Neuronal stem cell (in vitro differentiated cells): ENCODE measurements around the gene PDE7B.
"Not testable (repeated sequence)": the region's sequence is repeated elsewhere in the genome, so short reads cannot be mapped to it uniquely, and the experiment has no call there.

Source experiments
- DNase-seq: peaks from one replicate; pipeline ENCODE4 v3.0.0-alpha.2; 2013; ENCODE audit warnings: low spot score
- H2AFZ ChIP-seq: one replicate; pipeline ENCODE4 v1.6.1; 2013; ENCODE audit warnings: mild to moderate bottlenecking, low read length, inconsistent platforms
- H2AK5ac ChIP-seq: 2 replicates; pipeline ENCODE4 v1.6.1; 2013; ENCODE audit warnings: low read depth, mild to moderate bottlenecking, inconsistent platforms, low read length, moderate library complexity, mixed read lengths
- H2BK120ac ChIP-seq: 2 replicates; pipeline ENCODE4 v1.6.1; 2013; ENCODE audit warnings: low read depth, mild to moderate bottlenecking, inconsistent platforms, low read length, moderate library complexity, mixed read lengths
- H2BK12ac ChIP-seq: one replicate; pipeline ENCODE4 v1.6.1; 2013; ENCODE audit warnings: low read length, inconsistent platforms
- H2BK15ac ChIP-seq: 2 replicates; pipeline ENCODE4 v1.6.1; 2013; ENCODE audit warnings: mild to moderate bottlenecking, low read length, inconsistent platforms, mixed read lengths
- H2BK5ac ChIP-seq: one replicate; pipeline ENCODE4 v1.6.1; 2013; ENCODE audit warnings: inconsistent platforms, mild to moderate bottlenecking, low read length, moderate library complexity
- H3K14ac ChIP-seq: one replicate; pipeline ENCODE4 v1.6.1; 2013; ENCODE audit warnings: low read length, inconsistent platforms
- H3K18ac ChIP-seq: 2 replicates; pipeline ENCODE4 v1.6.1; 2013; ENCODE audit warnings: low read length, inconsistent platforms
- H3K23ac ChIP-seq: 2 replicates; pipeline ENCODE4 v1.6.1; 2013; ENCODE audit warnings: low read depth, mild to moderate bottlenecking, mixed read lengths, low read length, inconsistent platforms; ENCODE audit not compliant: poor library complexity
- H3K27ac ChIP-seq: replicated peaks from 3 replicates; pipeline ENCODE4 v1.5.1; 2013; ENCODE audit warnings: low read length, inconsistent platforms
- H3K27me3 ChIP-seq, 3 experiments: 2 replicates each; pipeline ENCODE4 v1.6.1; 2013; ENCODE audit warnings: low read length in 3 of 3, mild to moderate bottlenecking in 2 of 3, inconsistent platforms in 1 of 3, low read depth in 1 of 3, mixed read lengths in 1 of 3, moderate library complexity in 1 of 3; ENCODE audit not compliant: control insufficient read depth in 3 of 3, insufficient read depth in 3 of 3
- H3K36me3 ChIP-seq, 2 donors: replicated peaks in 1 of 2; 2 replicates each; pipeline ENCODE4 v1.6.1; 2013; ENCODE audit warnings: low read length in 2 of 2; ENCODE audit not compliant: control insufficient read depth in 2 of 2, insufficient read depth in 2 of 2
- H3K4ac ChIP-seq: 2 replicates; pipeline ENCODE4 v1.6.1; 2013; ENCODE audit warnings: inconsistent platforms, mild to moderate bottlenecking, low read length, moderate library complexity
- H3K4me1 ChIP-seq, 2 donors: 1 replicate in 1 of 2; 2 replicates in 1 of 2; pipeline ENCODE4 v1.6.1; 2013; ENCODE audit warnings: low read length in 2 of 2, low read depth in 1 of 2; ENCODE audit not compliant: control insufficient read depth in 2 of 2, insufficient read depth in 1 of 2
- H3K4me2 ChIP-seq: one replicate; pipeline ENCODE4 v1.6.1; 2013; ENCODE audit warnings: mild to moderate bottlenecking, low read length, inconsistent platforms; ENCODE audit not compliant: insufficient read depth, poor library complexity, severe bottlenecking
- H3K4me3 ChIP-seq, 2 donors: 2 replicates each; pipeline ENCODE4 v1.5.1; 2013; ENCODE audit warnings: low read length in 2 of 2, mild to moderate bottlenecking in 2 of 2, inconsistent platforms in 1 of 2, moderate library complexity in 1 of 2
- H3K79me1 ChIP-seq: one replicate; pipeline ENCODE4 v1.6.1; 2013; ENCODE audit warnings: low read depth, mild to moderate bottlenecking, inconsistent platforms, low read length, moderate library complexity
- H3K9ac ChIP-seq: one replicate; pipeline ENCODE4 v1.6.1; 2013; ENCODE audit warnings: mild to moderate bottlenecking, low read depth, low read length, inconsistent platforms; ENCODE audit not compliant: poor library complexity
- H3K9me3 ChIP-seq, 2 donors: replicated peaks in 1 of 2; 2 replicates each; pipeline versions ENCODE3 to v1.6.1; 2013; ENCODE audit warnings: low read length in 2 of 2, mild to moderate bottlenecking in 2 of 2, inconsistent platforms in 1 of 2, low read depth in 1 of 2, mixed read lengths in 1 of 2, moderate library complexity in 1 of 2; ENCODE audit not compliant: control insufficient read depth in 2 of 2, insufficient read depth in 1 of 2
- H4K8ac ChIP-seq: one replicate; pipeline ENCODE4 v1.6.1; 2013; ENCODE audit warnings: low read depth, mild to moderate bottlenecking, inconsistent platforms, low read length, moderate library complexity
- H4K91ac ChIP-seq: one replicate; pipeline ENCODE4 v1.6.1; 2013; ENCODE audit warnings: low read length, low read depth, mild to moderate bottlenecking, inconsistent platforms; ENCODE audit not compliant: poor library complexity
- WGBS, 2 donors: extraction: QIAGEN DNeasy Blood & Tissue Kit; methylation state at CpG; one replicate each; pipeline ENCODE4 v1.1.7; 2013; ENCODE audit warnings: missing lambda C conversion rate in 2 of 2, mixed read lengths in 1 of 2; ENCODE audit not compliant: insufficient read length in 2 of 2, insufficient replicate concordance in 1 of 2; ENCODE audit errors: extremely low coverage in 2 of 2; 5-methylcytosine and 5-hydroxymethylcytosine counted together

The PDE7B gene

DNA sequence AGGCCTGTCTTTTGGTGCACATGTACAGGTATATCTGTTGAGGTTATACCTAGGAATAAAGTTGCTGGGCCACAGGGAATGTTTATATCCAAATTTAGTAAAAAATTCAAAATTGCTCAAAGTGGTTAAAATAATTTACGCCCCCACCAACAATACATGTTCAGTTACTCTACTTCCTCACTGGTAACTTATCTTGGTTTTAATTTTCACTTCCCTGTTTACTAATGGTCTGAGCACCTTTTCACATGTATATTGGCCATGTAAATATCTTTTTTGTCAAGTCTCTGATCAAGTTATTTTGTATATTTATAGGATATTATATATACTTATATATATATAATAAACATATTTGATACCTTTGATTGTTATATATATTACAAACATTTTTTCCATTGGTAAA lies 9.7 kb downstream of the PDE7B start:
- Histone ChIP-seq H4K91ac (no peak overlapping the region), H2AFZ (no peak overlapping the region), H4K8ac (no peak overlapping the region), H3K18ac (no peak overlapping the region), H3K79me1 (no peaks in the 10 kb centered on the region), H3K4me3 (no peak overlapping the region), H3K4ac (no peak overlapping the region), H3K23ac (no peak overlapping the region), H3K9me3 (no peaks in the 10 kb centered on the region), H2BK15ac (no peak overlapping the region), H3K36me3 (no peaks in the 10 kb centered on the region), H3K14ac (no peak overlapping the region), H2AK5ac (no peak overlapping the region), H2BK5ac (no peak overlapping the region), H3K27me3 (no peaks in the 10 kb centered on the region), H2BK120ac (no peak overlapping the region), H3K9ac (no peak overlapping the region), H3K27ac (no peak overlapping the region), H3K4me2 (no peak overlapping the region), H2BK12ac (no peak overlapping the region), H3K4me1 (peaks cover 0 to 6% of the 10 kb centered on the region in 2 donors)
- WGBS, 2 donors, result no CpG with 5 or more reads among the region's 1 CpG
- DNase-seq, result no peak

DNA sequence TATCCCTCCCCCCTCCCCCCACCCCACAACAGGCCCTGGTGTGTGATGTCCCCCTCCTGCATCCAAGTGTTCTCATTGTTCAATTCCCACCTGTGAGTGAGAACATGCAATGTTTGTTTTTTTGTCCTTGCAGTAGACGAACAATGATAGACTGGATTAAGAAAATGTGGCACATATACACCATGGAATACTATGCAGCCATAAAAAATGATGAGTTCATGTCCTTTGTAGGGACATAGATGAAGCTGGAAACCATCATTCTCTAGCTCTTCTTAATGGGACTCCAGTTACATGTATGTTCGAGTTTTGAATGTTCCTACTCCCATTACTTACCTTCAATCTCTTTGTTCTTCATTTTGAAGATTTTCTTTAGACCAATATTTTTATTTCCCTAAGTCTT lies 13.4 kb downstream of the PDE7B start:
- H3K9ac ChIP-seq, result not testable (repeated sequence)

DNA sequence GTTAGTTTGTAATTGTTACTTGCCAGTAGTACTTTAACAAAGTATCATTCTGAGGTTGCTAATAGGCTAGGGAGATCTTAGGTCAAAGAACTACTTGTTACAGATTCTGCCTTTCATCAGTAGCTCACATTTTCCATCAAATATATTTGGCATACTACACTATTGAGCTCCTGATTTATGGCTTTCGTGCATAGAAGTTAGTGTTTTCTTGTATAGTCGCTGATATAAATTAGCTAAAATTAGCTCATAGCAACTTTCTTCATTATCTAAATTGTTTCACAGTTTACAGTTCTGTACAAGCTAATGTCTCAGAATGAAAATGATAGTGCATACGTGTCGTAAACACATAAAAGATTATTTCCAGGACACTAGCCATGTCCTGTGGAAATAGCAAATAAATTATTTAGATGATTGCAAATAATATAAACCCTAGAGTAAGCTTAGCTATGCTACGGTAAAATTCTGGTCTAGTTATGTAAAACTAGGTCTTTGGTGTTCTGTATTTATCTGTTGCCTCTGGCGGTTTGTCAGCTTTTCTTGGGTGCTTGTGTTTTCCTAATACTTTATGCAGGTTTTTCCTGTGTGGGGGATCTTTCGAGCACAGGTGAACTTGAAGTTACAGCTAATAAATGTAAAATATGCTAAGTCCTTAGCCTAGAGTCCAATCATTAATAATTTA lies 15.1 kb downstream of the PDE7B start:
- Histone ChIP-seq H3K18ac (no peak overlapping the region), H3K4me2 (no peak overlapping the region), H3K79me1 (no peaks in the 10 kb centered on the region), H2BK15ac (no peak overlapping the region), H3K4me1 (peaks cover 0 to 1% of the 10 kb centered on the region in 2 donors), H3K9me3 (no peaks in the 10 kb centered on the region), H3K14ac (no peak overlapping the region), H3K27ac (no peak overlapping the region), H3K4ac (no peak overlapping the region), H3K27me3 (no peaks in the 10 kb centered on the region), H2BK5ac (no peak overlapping the region), H2AFZ (no peak overlapping the region), H3K36me3 (no peaks in the 10 kb centered on the region), H2BK12ac (no peak overlapping the region), H4K8ac (no peak overlapping the region), H3K9ac (no peak overlapping the region), H2AK5ac (no peak overlapping the region), H4K91ac (no peak overlapping the region), H2BK120ac (no peak overlapping the region), H3K23ac (no peak overlapping the region), H3K4me3 (no peak overlapping the region)
- WGBS, 2 donors, result no CpG with 5 or more reads among the region's 7 CpGs
- DNase-seq, result no peak

More for the DNA sequence above, 13.4 kb downstream of the PDE7B start:
- H2AK5ac ChIP-seq, H3K14ac ChIP-seq, H3K18ac ChIP-seq, H3K23ac ChIP-seq, H3K27me3 ChIP-seq, H3K36me3 ChIP-seq, H2BK120ac ChIP-seq, H2AFZ ChIP-seq, H3K4me1 ChIP-seq, H4K8ac ChIP-seq, H2BK5ac ChIP-seq, H2BK15ac ChIP-seq, H3K4ac ChIP-seq, DNase-seq, H4K91ac ChIP-seq, H3K4me3 ChIP-seq, H2BK12ac ChIP-seq, H3K27ac ChIP-seq, H3K9me3 ChIP-seq, H3K79me1 ChIP-seq, H3K4me2 ChIP-seq: not testable (repeated sequence)
- no CpG with 5 or more reads among the region's 2 CpGs for WGBS, 2 donors

DNA sequence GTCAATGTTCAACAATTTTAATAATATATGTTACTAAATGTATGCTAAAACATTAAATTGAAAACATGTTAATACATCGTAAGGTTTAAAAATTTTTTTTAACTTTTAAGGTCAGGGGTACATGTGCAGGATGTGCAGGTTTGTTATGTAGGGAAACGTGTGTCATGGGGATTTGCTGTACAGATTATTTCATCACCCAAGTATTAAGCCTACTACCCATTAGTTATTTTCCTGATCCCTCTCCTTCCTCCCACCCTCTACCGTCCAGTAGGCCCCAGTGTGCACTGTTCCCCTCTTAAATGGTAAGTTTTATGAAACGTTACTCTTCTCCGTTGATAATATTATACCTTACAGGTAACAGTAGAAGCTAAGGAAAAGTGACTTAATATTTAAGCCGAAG lies 15.8 kb downstream of the PDE7B start:
- Histone ChIP-seq H4K8ac (no peak overlapping the region), H3K18ac (no peak overlapping the region), H4K91ac (no peak overlapping the region), H2BK120ac (no peak overlapping the region), H3K27me3 (no peaks in the 10 kb centered on the region), H3K23ac (no peak overlapping the region), H2BK15ac (no peak overlapping the region), H2AFZ (no peak overlapping the region), H3K4me1 (peaks cover 0 to 1% of the 10 kb centered on the region in 2 donors), H3K4me2 (no peak overlapping the region), H3K9me3 (no peaks in the 10 kb centered on the region), H3K4ac (no peak overlapping the region), H3K4me3 (no peak overlapping the region), H3K36me3 (no peaks in the 10 kb centered on the region), H2AK5ac (no peak overlapping the region), H2BK12ac (no peak overlapping the region), H3K14ac (no peak overlapping the region), H3K79me1 (no peaks in the 10 kb centered on the region), H3K9ac (no peak overlapping the region), H2BK5ac (no peak overlapping the region), H3K27ac (no peak overlapping the region)
- WGBS, 2 donors, result no CpG with 5 or more reads among the region's 6 CpGs
- DNase-seq, result no peak
